ENCODE results near the gene SIPA1L2. TPM values are rescaled to one million over a fixed set of nuclear protein-coding genes. Genes with fewer than 3 reads are reported as not detected.

The SIPA1L2 gene
- total RNA-seq, 1 donor from 2014 or later: 153 TPM

- H3K36me3 Mint-ChIP-seq (ENCODE audit: low read depth, unreplicated experiment): peaks cover 21% of the 10 kb centered on the region
- H3K27ac Mint-ChIP-seq (ENCODE audit: unreplicated experiment): no peak overlapping the region
- H3K9me3 Mint-ChIP-seq (ENCODE audit: unreplicated experiment): no peaks in the 10 kb centered on the region
- DNase-seq (ENCODE audit: low spot score): no peak
- H3K4me1 Mint-ChIP-seq (ENCODE audit: unreplicated experiment): peaks cover 72% of the 10 kb centered on the region
- TF ChIP-seq CTCF (IDR thresholded peaks at IDR 0.05; ENCODE audit: unreplicated experiment): no peak
- peaks cover 5% of the 10 kb centered on the region for H3K27me3 Mint-ChIP-seq (ENCODE audit: unreplicated experiment)
- no peak overlapping the region for H3K4me3 Mint-ChIP-seq (ENCODE audit: unreplicated experiment)
Measured at GRCh38 chr1:232597721-232598120, 32.2 kb downstream of the SIPA1L2 start.

- no peak for DNase-seq (ENCODE audit: low spot score)
- Mint-ChIP-seq H3K36me3 (ENCODE audit: low read depth, unreplicated experiment) (peaks cover 15% of the 10 kb centered on the region), H3K4me1 (ENCODE audit: unreplicated experiment) (peaks cover 77% of the 10 kb centered on the region), H3K27ac (ENCODE audit: unreplicated experiment) (no peak overlapping the region), H3K9me3 (ENCODE audit: unreplicated experiment) (no peaks in the 10 kb centered on the region), H3K4me3 (ENCODE audit: unreplicated experiment) (no peak overlapping the region), H3K27me3 (ENCODE audit: unreplicated experiment) (peaks cover 5% of the 10 kb centered on the region)
- TF ChIP-seq CTCF (IDR thresholded peaks at IDR 0.05; ENCODE audit: unreplicated experiment): no peak
Measured at GRCh38 chr1:232596666-232597303, 33.1 kb downstream of the SIPA1L2 start.

GRCh38 chr1:232594768-232595698 is 34.9 kb downstream of the SIPA1L2 start:
- Mint-ChIP-seq H3K27ac (ENCODE audit: unreplicated experiment) (peak overlapping the region; percentile 19), H3K4me1 (ENCODE audit: unreplicated experiment) (peaks cover 80% of the 10 kb centered on the region), H3K27me3 (ENCODE audit: unreplicated experiment) (peaks cover 6% of the 10 kb centered on the region), H3K4me3 (ENCODE audit: unreplicated experiment) (peak overlapping the region; percentile 43), H3K36me3 (ENCODE audit: low read depth, unreplicated experiment) (peaks cover 14% of the 10 kb centered on the region), H3K9me3 (ENCODE audit: unreplicated experiment) (no peaks in the 10 kb centered on the region)
- TF ChIP-seq CTCF (IDR thresholded peaks at IDR 0.05; ENCODE audit: unreplicated experiment): no peak
- DNase-seq (ENCODE audit: low spot score): no peak

GRCh38 chr1:232593717-232594502 is 36.0 kb downstream of the SIPA1L2 start:
- Mint-ChIP-seq H3K27me3 (ENCODE audit: unreplicated experiment) (peaks cover 8% of the 10 kb centered on the region), H3K27ac (ENCODE audit: unreplicated experiment) (peak overlapping the region; percentile 26), H3K36me3 (ENCODE audit: low read depth, unreplicated experiment) (peaks cover 7% of the 10 kb centered on the region), H3K4me3 (ENCODE audit: unreplicated experiment) (no peak overlapping the region), H3K4me1 (ENCODE audit: unreplicated experiment) (peaks cover 79% of the 10 kb centered on the region), H3K9me3 (ENCODE audit: unreplicated experiment) (no peaks in the 10 kb centered on the region)
- TF ChIP-seq CTCF (IDR thresholded peaks at IDR 0.05; ENCODE audit: unreplicated experiment): no peak
- no peak for DNase-seq (ENCODE audit: low spot score)
